Prostate gland (tissue), 2 donors: Measurements from ENCODE around the gene FAP. TPM values are rescaled to one million over a fixed set of nuclear protein-coding genes. Genes with fewer than 3 reads are reported as not detected.

Source experiments
- DNase-seq: peaks from one replicate; pipeline ENCODE4 v3.0.0-alpha.2; 2019; ENCODE audit warnings: low spot score
- H3K27ac ChIP-seq, 2 donors: fragments of 200-600 bp; sonication (generic); 2 replicates each; pipeline ENCODE4 v1.5.1; 2017 to 2019
- H3K27me3 ChIP-seq: fragments of 200-600 bp; sonication (generic); replicated peaks from 2 replicates; pipeline ENCODE4 v1.5.1; 2019; ENCODE audit not compliant: insufficient read depth
- H3K36me3 ChIP-seq, 2 donors: fragments of 200-600 bp; sonication (generic); 1 replicate in 1 of 2; 2 replicates in 1 of 2; pipeline versions ENCODE4 v1.5.1 to v1.8.1; 2017 to 2019
- H3K4me1 ChIP-seq: fragments of 200-600 bp; sonication (generic); replicated peaks from 2 replicates; pipeline ENCODE4 v1.5.1; 2019
- H3K4me3 ChIP-seq, 2 donors: fragments of 200-600 bp; sonication (generic); 2 replicates each; pipeline ENCODE4 v1.5.1; 2017 to 2019
- H3K9me3 ChIP-seq: fragments of 200-600 bp; sonication (generic); 2 replicates; pipeline ENCODE4 v1.5.1; 2017
- POLR2A ChIP-seq: fragments of 450-650 bp; IDR thresholded peaks from one replicate; pipeline ENCODE4 v1.6.1; 2016; ENCODE audit warnings: antibody characterized with exemption, mild to moderate bottlenecking
- POLR2AphosphoS5 ChIP-seq: sonication (generic); formaldehyde crosslinking; IDR thresholded peaks from one replicate; pipeline ENCODE4 v1.6.1; 2017; ENCODE audit warnings: antibody characterized with exemption
- WGBS: methylation state at CpG from one replicate; pipeline ENCODE4 v1.1.5; 2018; 5-methylcytosine and 5-hydroxymethylcytosine counted together
- intact Hi-C: fragments of 100-400 bp; cut with DNase I; formaldehyde crosslinking; loops from one replicate; pipeline ENCODE4 v1.14.2; 2022
- total RNA-seq, 2 donors: library from RNA; depleted of rRNA; stranded (reverse); fragments of >200 nt; gene quantifications; one replicate each; pipeline ENCODE4 v1.1.0, GENCODE V29; 2016
- TF ChIP-seq, protein P1 (sequence below), 4 experiments: fragments of 200-600 bp in 2 of 4; fragments of 450-650 bp in 2 of 4; sonication (generic) in 2 of 4; IDR thresholded peaks; 1 replicate in 3 of 4; 2 replicates in 1 of 4; pipeline ENCODE4 v1.5.1; 2016 to 2019; ENCODE audit warnings: antibody characterized with exemption in 4 of 4, mild to moderate bottlenecking in 2 of 4, moderate library complexity in 2 of 4

Gene FAP
- total RNA-seq, 2 donors from 2014 or later = 2.0 TPM; not detected in 1

DNA sequence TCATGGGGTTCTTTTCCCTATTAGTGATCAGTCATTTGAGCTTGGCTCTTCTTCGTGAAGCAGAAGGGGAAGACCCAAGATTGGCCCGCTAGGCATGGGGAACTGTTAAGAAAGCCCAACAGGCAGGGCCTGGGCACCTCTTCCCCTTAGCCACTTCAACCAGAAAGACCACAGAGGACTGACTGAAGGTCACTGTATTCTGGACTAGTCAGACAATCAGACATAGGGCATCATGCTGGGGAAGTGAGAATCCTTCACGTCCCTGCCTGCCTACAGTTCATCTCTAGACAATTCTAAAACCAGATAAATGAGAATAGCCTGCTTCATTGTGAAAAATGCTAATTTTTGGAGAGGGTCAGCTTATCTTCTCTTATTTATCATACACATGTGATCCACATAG is 28.1 kb downstream of the FAP start:
- intact Hi-C loops = no loop called here
- Histone ChIP-seq H3K27me3 (no peaks in the 10 kb centered on the region), H3K4me1 (no peaks in the 10 kb centered on the region), H3K9me3 (no peaks in the 10 kb centered on the region), H3K4me3 (no peak overlapping the region), H3K36me3 (no peaks in the 10 kb centered on the region), H3K27ac (no peak overlapping the region)
- WGBS = 63% methylated on average over 3 of the region's 3 CpGs
- no peak for DNase-seq
- TF ChIP-seq, protein P1, sequence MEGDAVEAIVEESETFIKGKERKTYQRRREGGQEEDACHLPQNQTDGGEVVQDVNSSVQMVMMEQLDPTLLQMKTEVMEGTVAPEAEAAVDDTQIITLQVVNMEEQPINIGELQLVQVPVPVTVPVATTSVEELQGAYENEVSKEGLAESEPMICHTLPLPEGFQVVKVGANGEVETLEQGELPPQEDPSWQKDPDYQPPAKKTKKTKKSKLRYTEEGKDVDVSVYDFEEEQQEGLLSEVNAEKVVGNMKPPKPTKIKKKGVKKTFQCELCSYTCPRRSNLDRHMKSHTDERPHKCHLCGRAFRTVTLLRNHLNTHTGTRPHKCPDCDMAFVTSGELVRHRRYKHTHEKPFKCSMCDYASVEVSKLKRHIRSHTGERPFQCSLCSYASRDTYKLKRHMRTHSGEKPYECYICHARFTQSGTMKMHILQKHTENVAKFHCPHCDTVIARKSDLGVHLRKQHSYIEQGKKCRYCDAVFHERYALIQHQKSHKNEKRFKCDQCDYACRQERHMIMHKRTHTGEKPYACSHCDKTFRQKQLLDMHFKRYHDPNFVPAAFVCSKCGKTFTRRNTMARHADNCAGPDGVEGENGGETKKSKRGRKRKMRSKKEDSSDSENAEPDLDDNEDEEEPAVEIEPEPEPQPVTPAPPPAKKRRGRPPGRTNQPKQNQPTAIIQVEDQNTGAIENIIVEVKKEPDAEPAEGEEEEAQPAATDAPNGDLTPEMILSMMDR (IDR thresholded peaks at IDR 0.05) = no peak
- TF ChIP-seq POLR2A = no peak
- TF ChIP-seq POLR2AphosphoS5 = no peak

DNA sequence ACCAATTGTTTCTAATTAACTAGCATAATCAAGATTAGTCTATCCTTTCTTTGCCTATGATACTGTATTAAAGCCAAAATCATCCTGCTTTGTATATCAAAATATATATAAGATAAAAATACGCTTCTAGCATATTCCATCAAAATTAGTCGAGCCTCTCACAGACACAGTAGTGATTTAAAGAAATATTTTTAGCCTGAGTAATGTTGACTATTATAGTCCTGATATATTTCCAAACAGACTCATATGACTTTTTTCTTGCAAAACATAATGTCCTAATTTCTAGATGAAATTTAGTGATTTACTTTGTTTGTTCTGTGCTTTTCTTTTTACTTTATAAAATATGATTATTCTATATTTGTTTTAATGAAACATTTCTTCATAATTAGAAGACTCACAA is 30.9 kb downstream of the FAP start:
- no peak overlapping the region for H3K27ac ChIP-seq
- no peaks in the 10 kb centered on the region for H3K9me3 ChIP-seq
- H3K4me1 ChIP-seq = no peaks in the 10 kb centered on the region
- TF ChIP-seq POLR2AphosphoS5 (no peak), POLR2A (no peak)
- TF ChIP-seq, protein P1 (IDR thresholded peaks at IDR 0.05) = no peak
- WGBS = 70% methylated on average over 2 of the region's 2 CpGs
- DNase-seq = no peak
- intact Hi-C loops = no loop called here
- H3K36me3 ChIP-seq = no peaks in the 10 kb centered on the region
- H3K4me3 ChIP-seq = no peak overlapping the region
- no peaks in the 10 kb centered on the region for H3K27me3 ChIP-seq

DNA sequence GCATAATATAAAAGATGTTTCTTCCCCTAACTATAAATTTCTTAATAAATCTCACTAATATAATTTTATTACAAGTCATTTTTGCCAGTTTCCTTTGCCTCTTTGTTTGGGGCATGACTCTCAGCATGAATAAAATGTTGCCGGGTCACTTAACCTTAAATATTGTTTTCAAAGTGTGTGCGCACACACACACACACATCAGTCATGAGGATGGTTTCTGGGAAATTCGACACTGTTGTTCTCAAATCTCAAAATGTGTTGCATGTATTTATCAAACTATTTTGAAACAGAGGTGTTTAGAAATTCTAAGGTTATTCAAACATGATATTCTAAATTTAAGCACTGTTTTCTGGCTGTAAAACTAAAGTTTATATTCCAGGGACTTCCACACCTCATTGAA is 31.5 kb downstream of the FAP start:
- no peaks in the 10 kb centered on the region for H3K27me3 ChIP-seq
- no peaks in the 10 kb centered on the region for H3K9me3 ChIP-seq
- intact Hi-C loops = no loop called here
- no peak overlapping the region for H3K4me3 ChIP-seq
- no peak overlapping the region for H3K27ac ChIP-seq
- 84% methylated on average over 3 of the region's 3 CpGs for WGBS
- no peaks in the 10 kb centered on the region for H3K36me3 ChIP-seq
- H3K4me1 ChIP-seq = no peaks in the 10 kb centered on the region
- DNase-seq = no peak
- TF ChIP-seq, protein P1 (IDR thresholded peaks at IDR 0.05) = no peak
- TF ChIP-seq POLR2A = no peak
- no peak for TF ChIP-seq POLR2AphosphoS5

DNA sequence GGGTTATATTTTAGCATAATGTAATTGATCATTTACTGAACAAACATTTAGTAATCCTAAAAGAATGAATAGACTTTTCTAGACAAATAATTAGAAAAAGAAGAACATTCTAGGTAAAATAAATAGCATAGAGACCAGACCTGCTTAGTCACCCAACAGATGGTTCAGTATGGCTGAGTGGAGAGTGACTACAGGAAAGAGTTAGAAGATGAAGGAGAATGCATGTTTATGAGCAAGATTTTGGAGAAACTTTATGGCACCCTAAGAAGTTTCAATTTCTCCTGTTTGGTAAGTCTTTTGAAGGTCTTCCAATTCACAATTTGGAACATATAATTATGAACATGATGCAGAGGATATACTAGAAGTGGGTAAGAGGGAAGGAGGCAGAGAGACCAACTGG is 32.9 kb downstream of the FAP start:
- no peaks in the 10 kb centered on the region for H3K27me3 ChIP-seq
- no peaks in the 10 kb centered on the region for H3K9me3 ChIP-seq
- no peaks in the 10 kb centered on the region for H3K36me3 ChIP-seq
- intact Hi-C loops = no loop called here
- TF ChIP-seq POLR2A (no peak), POLR2AphosphoS5 (no peak)
- TF ChIP-seq, protein P1 (IDR thresholded peaks at IDR 0.05) = no peak
- no peak overlapping the region for H3K27ac ChIP-seq
- no peak overlapping the region for H3K4me3 ChIP-seq
- no peaks in the 10 kb centered on the region for H3K4me1 ChIP-seq
- DNase-seq = no peak

DNA sequence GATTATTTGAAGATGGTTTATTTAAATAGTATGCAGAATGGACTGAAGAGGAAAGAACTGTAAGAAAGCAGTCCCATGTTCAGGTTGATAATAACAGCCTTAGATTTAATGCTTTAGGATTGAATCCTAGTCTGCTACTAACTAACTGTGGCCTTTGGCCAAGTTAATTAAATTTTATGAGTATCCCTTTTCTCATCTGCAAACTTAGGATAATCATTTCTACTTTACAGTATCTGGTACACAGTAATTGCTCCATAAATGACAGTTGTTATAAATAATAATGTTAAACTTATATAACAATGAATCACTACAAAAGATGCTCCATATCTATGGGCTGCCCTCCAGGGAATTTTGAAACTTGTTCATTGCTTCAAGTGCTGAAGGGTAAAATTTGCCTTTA is 41.0 kb downstream of the FAP start:
- no peaks in the 10 kb centered on the region for H3K36me3 ChIP-seq
- no peak for DNase-seq
- no peaks in the 10 kb centered on the region for H3K27me3 ChIP-seq
- H3K4me1 ChIP-seq = no peaks in the 10 kb centered on the region
- intact Hi-C loops = no loop called here
- no peak overlapping the region for H3K4me3 ChIP-seq
- TF ChIP-seq POLR2AphosphoS5 (no peak), POLR2A (no peak)
- TF ChIP-seq, protein P1 (IDR thresholded peaks at IDR 0.05) = no peak
- no peaks in the 10 kb centered on the region for H3K9me3 ChIP-seq
- H3K27ac ChIP-seq = no peak overlapping the region
